Suprapubic skin (tissue), 4 donors: Measurements from ENCODE around the gene KIRREL3. TPM values are rescaled to one million over a fixed set of nuclear protein-coding genes. Genes with fewer than 3 reads are reported as not detected.

Experiments
- DNase-seq, 2 donors: peaks; one replicate each; pipeline ENCODE4 v3.0.0-alpha.2; 2019; ENCODE audit warnings: low spot score in 2 of 2
- H3K27ac ChIP-seq: fragments of 200-600 bp; sonication (generic); one replicate; pipeline ENCODE4 v1.5.1; 2019
- H3K27me3 ChIP-seq: fragments of 200-600 bp; sonication (generic); one replicate; pipeline ENCODE4 v1.5.1; 2019
- H3K36me3 ChIP-seq: fragments of 200-600 bp; sonication (generic); one replicate; pipeline ENCODE4 v1.5.1; 2019
- H3K4me1 ChIP-seq: fragments of 200-600 bp; sonication (generic); one replicate; pipeline ENCODE4 v1.5.1; 2019
- H3K4me3 ChIP-seq: fragments of 200-600 bp; sonication (generic); one replicate; pipeline ENCODE4 v1.5.1; 2019; ENCODE audit warnings: mild to moderate bottlenecking
- H3K9me3 ChIP-seq: fragments of 200-600 bp; sonication (generic); one replicate; pipeline ENCODE4 v1.5.1; 2019
- EP300 ChIP-seq: sonication (generic); formaldehyde crosslinking; IDR thresholded peaks from one replicate; pipeline ENCODE4 v1.6.1; 2017; ENCODE audit warnings: antibody characterized with exemption
- POLR2A ChIP-seq, 2 donors: fragments of 450-650 bp; IDR thresholded peaks; one replicate each; pipeline ENCODE4 v1.6.1; 2017; ENCODE audit warnings: antibody characterized with exemption in 2 of 2, mild to moderate bottlenecking in 2 of 2, moderate library complexity in 2 of 2
- POLR2AphosphoS5 ChIP-seq, 3 donors: sonication (generic); formaldehyde crosslinking; IDR thresholded peaks; one replicate each; pipeline ENCODE4 v1.6.1; 2017; ENCODE audit warnings: antibody characterized with exemption in 3 of 3
- WGBS: methylation state at CpG from one replicate; pipeline ENCODE4 v1.1.5; 2018; 5-methylcytosine and 5-hydroxymethylcytosine counted together
- total RNA-seq, 4 donors: library from RNA; depleted of rRNA; stranded (reverse); fragments of >200 nt; gene quantifications; one replicate each; pipeline ENCODE4 v1.1.0, GENCODE V29; 2016
- TF ChIP-seq, protein P1 (sequence below), 2 donors: fragments of 200-600 bp in 1 of 2; fragments of 450-650 bp in 1 of 2; sonication (generic) in 1 of 2; IDR thresholded peaks; one replicate each; pipeline ENCODE4 v1.5.1; 2016 to 2019; ENCODE audit warnings: antibody characterized with exemption in 2 of 2, mild to moderate bottlenecking in 1 of 2, moderate library complexity in 1 of 2

Gene KIRREL3
- total RNA-seq, 4 donors from 2014 or later = 0.17 TPM; not detected in 3

- peak; percentile 85 to 92 for DNase-seq
- H3K27me3 ChIP-seq = no peaks in the 10 kb centered on the region
- H3K4me3 ChIP-seq = no peak overlapping the region
- 5% methylated on average over 18 of the region's 19 CpGs for WGBS
- H3K4me1 ChIP-seq = peaks cover 5% of the 10 kb centered on the region
- H3K9me3 ChIP-seq = no peaks in the 10 kb centered on the region
- no peak overlapping the region for H3K27ac ChIP-seq
- TF ChIP-seq, protein P1, sequence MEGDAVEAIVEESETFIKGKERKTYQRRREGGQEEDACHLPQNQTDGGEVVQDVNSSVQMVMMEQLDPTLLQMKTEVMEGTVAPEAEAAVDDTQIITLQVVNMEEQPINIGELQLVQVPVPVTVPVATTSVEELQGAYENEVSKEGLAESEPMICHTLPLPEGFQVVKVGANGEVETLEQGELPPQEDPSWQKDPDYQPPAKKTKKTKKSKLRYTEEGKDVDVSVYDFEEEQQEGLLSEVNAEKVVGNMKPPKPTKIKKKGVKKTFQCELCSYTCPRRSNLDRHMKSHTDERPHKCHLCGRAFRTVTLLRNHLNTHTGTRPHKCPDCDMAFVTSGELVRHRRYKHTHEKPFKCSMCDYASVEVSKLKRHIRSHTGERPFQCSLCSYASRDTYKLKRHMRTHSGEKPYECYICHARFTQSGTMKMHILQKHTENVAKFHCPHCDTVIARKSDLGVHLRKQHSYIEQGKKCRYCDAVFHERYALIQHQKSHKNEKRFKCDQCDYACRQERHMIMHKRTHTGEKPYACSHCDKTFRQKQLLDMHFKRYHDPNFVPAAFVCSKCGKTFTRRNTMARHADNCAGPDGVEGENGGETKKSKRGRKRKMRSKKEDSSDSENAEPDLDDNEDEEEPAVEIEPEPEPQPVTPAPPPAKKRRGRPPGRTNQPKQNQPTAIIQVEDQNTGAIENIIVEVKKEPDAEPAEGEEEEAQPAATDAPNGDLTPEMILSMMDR (IDR thresholded peaks at IDR 0.05) = peak; percentile 89 to 92
- no peak for TF ChIP-seq EP300
- no peaks in the 10 kb centered on the region for H3K36me3 ChIP-seq
These were observed 519.9 kb downstream of the KIRREL3 start for GRCh38 chr11:126480410-126481302.

GRCh38 chr11:126480015-126480409 lies 520.6 kb downstream of the KIRREL3 start:
- DNase-seq = no peak
- Histone ChIP-seq H3K4me1 (peaks cover 5% of the 10 kb centered on the region), H3K27me3 (no peaks in the 10 kb centered on the region), H3K9me3 (no peaks in the 10 kb centered on the region), H3K4me3 (no peak overlapping the region), H3K27ac (no peak overlapping the region), H3K36me3 (no peaks in the 10 kb centered on the region)
- 90% methylated on average over 3 of the region's 3 CpGs for WGBS
- TF ChIP-seq POLR2A (IDR thresholded peaks at IDR 0.05) (no peak), POLR2AphosphoS5 (IDR thresholded peaks at IDR 0.05) (no peak), EP300 (no peak)
- TF ChIP-seq, protein P1 (IDR thresholded peaks at IDR 0.05) = no peak

DNA sequence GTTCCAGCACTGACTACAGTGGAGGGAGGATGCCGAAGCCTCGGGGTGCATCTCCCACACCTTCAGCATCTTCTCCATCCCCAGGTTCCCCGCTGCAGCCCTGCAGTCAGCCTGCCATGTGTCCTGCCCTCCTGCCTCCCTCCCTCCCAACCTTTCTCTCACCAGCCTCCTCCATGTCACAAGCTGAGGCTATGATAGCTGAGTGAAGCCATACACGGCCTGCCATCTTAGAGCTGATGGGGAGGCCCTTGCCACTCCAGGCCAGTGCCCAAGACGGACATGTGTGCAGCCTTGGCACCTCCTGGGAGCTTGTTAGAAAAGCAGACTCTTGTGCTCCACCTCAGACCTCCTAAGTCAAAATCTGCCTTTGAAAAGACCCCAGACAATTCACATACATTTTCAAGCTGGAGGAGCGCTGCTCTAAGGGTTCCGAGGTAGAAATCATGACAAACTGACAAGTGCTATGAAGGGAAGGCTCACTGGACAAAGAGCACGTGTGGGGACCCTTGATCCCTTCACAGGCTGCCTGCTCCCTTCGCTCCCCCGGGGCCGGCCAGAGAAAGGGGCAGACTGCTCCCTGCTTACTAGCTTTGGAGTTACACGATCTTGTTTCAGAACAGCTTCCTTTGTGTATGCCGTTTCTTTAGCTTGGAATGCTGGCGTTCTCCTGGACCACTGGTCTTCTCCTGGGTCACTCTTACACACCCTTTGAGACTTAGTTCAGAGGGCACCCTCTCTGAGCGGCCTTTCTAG lies 521.2 kb downstream of the KIRREL3 start:
- DNase-seq = no peak
- no peak for TF ChIP-seq POLR2AphosphoS5 (IDR thresholded peaks at IDR 0.05)
- TF ChIP-seq, protein P1 (IDR thresholded peaks at IDR 0.05) = no peak
- TF ChIP-seq POLR2A (IDR thresholded peaks at IDR 0.05) = no peak
- no peak for TF ChIP-seq EP300
- H3K27ac ChIP-seq = no peak overlapping the region
- WGBS = 91% methylated on average over 15 of the region's 15 CpGs
- H3K4me3 ChIP-seq = no peak overlapping the region
- no peaks in the 10 kb centered on the region for H3K27me3 ChIP-seq
- H3K4me1 ChIP-seq = peaks cover 5% of the 10 kb centered on the region
- no peaks in the 10 kb centered on the region for H3K9me3 ChIP-seq
- H3K36me3 ChIP-seq = no peaks in the 10 kb centered on the region

DNA sequence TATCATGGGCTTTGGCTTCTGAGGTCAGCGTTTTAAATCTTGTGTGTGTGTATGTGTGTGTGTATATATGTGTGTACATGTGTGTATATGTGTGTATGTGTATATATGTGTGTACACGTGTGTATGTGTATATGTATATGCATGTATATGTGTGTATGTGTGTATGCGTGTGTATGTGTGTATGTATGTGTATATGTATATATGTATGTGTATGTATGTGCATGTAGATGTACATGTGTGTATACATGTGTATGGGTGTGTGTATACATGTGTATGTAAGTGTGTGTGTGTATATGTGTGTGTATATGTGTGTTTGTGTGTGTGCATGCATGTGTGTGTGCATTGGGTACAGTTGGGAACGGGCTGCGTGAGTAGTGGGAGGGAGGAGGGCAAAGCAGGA lies 522.1 kb downstream of the KIRREL3 start:
- 97% methylated on average over 5 of the region's 5 CpGs for whole genome bisulfite sequencing
- TF ChIP-seq POLR2AphosphoS5 (IDR thresholded peaks at IDR 0.05) = no peak
- TF ChIP-seq, protein P1 (IDR thresholded peaks at IDR 0.05) = no peak
- no peak for TF ChIP-seq POLR2A (IDR thresholded peaks at IDR 0.05)
- no peak for TF ChIP-seq EP300

More for the DNA sequence above, 522.1 kb downstream of the KIRREL3 start:
- no peak for DNase-seq
- Histone ChIP-seq H3K27me3 (no peaks in the 10 kb centered on the region), H3K4me1 (peaks cover 5% of the 10 kb centered on the region), H3K9me3 (no peaks in the 10 kb centered on the region), H3K27ac (no peak overlapping the region), H3K4me3 (no peak overlapping the region), H3K36me3 (no peaks in the 10 kb centered on the region)
